ENCODE measurements around the gene TANC1. TPM values are rescaled to one million over a fixed set of nuclear protein-coding genes. Genes with fewer than 3 reads are reported as not detected.

TANC1 gene
- total and polyA plus RNA-seq, 2 of the 4 experiments (the other 2 are of a cell fraction): 10.2 to 12.9 TPM

GRCh38 chr2:159125858-159126257, 157.4 kb downstream of the TANC1 start:
- Histone ChIP-seq H2BK15ac (ENCODE audit: low read depth, low read length) (peak overlapping the region; percentile 59; the same call in 2 of the 3 replicates), H3K4me1 (ENCODE audit: control insufficient read depth, insufficient read depth, low read length) (peaks cover 26% of the 10 kb centered on the region), H2AFZ (replicated peaks; ENCODE audit: low read length, poor library complexity) (no peak overlapping the region), H2BK20ac (ENCODE audit: low read depth, low read length) (peak overlapping the region; percentile 29), H3K27me3 (ENCODE audit: control insufficient read depth, insufficient read depth, low read length) (no peaks in the 10 kb centered on the region), H2BK120ac (ENCODE audit: low read depth, low read length) (peak overlapping the region; percentile 38), H3K9me1 (ENCODE audit: insufficient read depth, low read length) (peaks cover 19% of the 10 kb centered on the region), H3K27ac (ENCODE audit: insufficient read depth, low read length) (no peak overlapping the region), H3K4me3 (ENCODE audit: insufficient read depth, low read depth, low read length) (no peak overlapping the region), H2AK9ac (replicated peaks; ENCODE audit: low read depth, low read length, poor library complexity) (no peak overlapping the region), H3K14ac (replicated peaks; ENCODE audit: low read depth, low read length) (no peak overlapping the region), H2AK5ac (ENCODE audit: low read depth, low read length) (peak overlapping the region; percentile 44; the same call in 1 of the 2 replicates), H3K23ac (ENCODE audit: low read depth, low read length) (no peak overlapping the region; the same call in 1 of the 2 replicates), H3K9me3 (ENCODE audit: control insufficient read depth, insufficient read depth, low read length) (no peaks in the 10 kb centered on the region), H3K36me3 (ENCODE audit: control insufficient read depth, insufficient read depth, low read length) (no peaks in the 10 kb centered on the region), H3K9ac (ENCODE audit: low read depth, low read length) (no peak overlapping the region), H3K79me1 (ENCODE audit: low read depth in 1 of 2, low read length in 2 of 2) (peaks cover 15 to 41% of the 10 kb centered on the region in 2 experiments), H4K8ac (ENCODE audit: low read depth in 2 of 2, low read length in 2 of 2) (peak overlapping the region; percentile 20 to 44; a peak in 1 of 4 replicates), H4K20me1 (ENCODE audit: insufficient read depth, low read length) (no peaks in the 10 kb centered on the region), H3K4ac (ENCODE audit: low read depth, low read length) (peak overlapping the region; percentile 49), H2BK5ac (ENCODE audit: low read depth, low read length, poor library complexity, severe bottlenecking) (peak overlapping the region; percentile 49), H3K4me2 (ENCODE audit: low read depth, low read length) (no peak overlapping the region), H3K18ac (ENCODE audit: low read depth, low read length) (peak overlapping the region; percentile 20; the same call in 1 of the 2 replicates), H4K5ac (ENCODE audit: low read depth, low read length) (peak overlapping the region; percentile 28; the same call in 1 of the 2 replicates), H3K56ac (ENCODE audit: extremely low read depth, insufficient read depth, low read length) (no peak overlapping the region), H4K91ac (ENCODE audit: insufficient read depth, low read depth, low read length) (peak overlapping the region; percentile 68; the same call in 1 of the 2 replicates)
- intact Hi-C loops (cut with micrococcal nuclease) (no loop called here), in situ Hi-C loops (cut with MboI; ENCODE audit: low sequenced_read_pairs) (no loop called here), dilution Hi-C loops (cut with HindIII; ENCODE audit: low sequenced_read_pairs, unreplicated experiment) (no loop called here)
- DNase-seq: no peak
- no CpG with 5 or more reads among the region's 4 CpGs for WGBS, 2 experiments (ENCODE audit: extremely low coverage in 2 of 2, insufficient read length in 1 of 2)
- ChIA-PET POLR2A (ENCODE audit: unreplicated experiment) (no interaction called here), CTCF (interaction anchor here (0.6 kb wide), 1 partner anchor 468 kb away, joined by 7 read pairs; no protein-coding TSS in a partner anchor)
- BruUV-seq (replicated peaks): no TSS peak
- TF ChIP-seq RCOR1 (IDR thresholded peaks at IDR 0.05; ENCODE audit: insufficient replicate concordance, low read length) (no peak), MAFK (IDR thresholded peaks at IDR 0.05; ENCODE audit: low read depth, low read length) (no peak), USF2 (IDR thresholded peaks at IDR 0.05; ENCODE audit: low read depth, low read length) (no peak), NFE2L2 (IDR thresholded peaks at IDR 0.05; ENCODE audit: low read depth, low read length) (no peak), SMC3 (IDR thresholded peaks at IDR 0.05; ENCODE audit: low read depth, low read length) (no peak), MXI1 (IDR thresholded peaks at IDR 0.05; ENCODE audit: borderline replicate concordance, low read depth, low read length) (no peak), FOS (IDR thresholded peaks at IDR 0.05; ENCODE audit: low read depth, low read length) (no peak), CEBPB (IDR thresholded peaks at IDR 0.05; ENCODE audit: low read depth, low read length) (no peak), BHLHE40 (IDR thresholded peaks at IDR 0.05; ENCODE audit: low read depth, low read length) (no peak), ELK1 (IDR thresholded peaks at IDR 0.05; ENCODE audit: borderline replicate concordance, low read depth, low read length) (no peak), POLR2A (IDR thresholded peaks at IDR 0.05; ENCODE audit: low read depth, low read length) (no peak), RAD21 (IDR thresholded peaks at IDR 0.05; ENCODE audit: low read length) (no peak), CTCF (conservative IDR thresholded peaks at IDR 0.05; ENCODE audit: low read depth, low read length) (no peak), CHD1 (IDR thresholded peaks at IDR 0.05; ENCODE audit: low read depth, low read length) (no peak), MAZ (IDR thresholded peaks at IDR 0.05; ENCODE audit: borderline replicate concordance, low read depth, low read length) (no peak), RFX5 (IDR thresholded peaks at IDR 0.05; ENCODE audit: low read depth, low read length) (no peak)
- ATAC-seq (ENCODE audit: low read depth): no peak

All from IMR-90 (cell line).